Neural cell (in vitro differentiated cells): ENCODE data around the gene CRTAC1. TPM values are rescaled to one million over a fixed set of nuclear protein-coding genes. Genes with fewer than 3 reads are reported as not detected.

Experiments
- H2AFZ ChIP-seq: fragments of 200-600, 300-800 bp; sonication (generic), shearing (Covaris generic); 2 replicates; pipeline ENCODE4 v1.6.0; 2014; ENCODE audit warnings: low read depth, mild to moderate bottlenecking, antibody characterized with exemption, low read length, moderate library complexity
- H3F3A ChIP-seq: fragments of 200-600 bp; shearing (Covaris generic); 2 replicates; pipeline ENCODE4 v1.6.1; 2016; ENCODE audit warnings: mild to moderate bottlenecking, moderate library complexity, mixed read lengths, antibody characterized with exemption, low read length; ENCODE audit not compliant: insufficient read depth, poor library complexity, severe bottlenecking
- H3K27ac ChIP-seq: fragments of 200-600, 300-800 bp; sonication (generic), shearing (Covaris generic); 2 replicates; pipeline ENCODE4 v1.5.1; 2014; ENCODE audit warnings: mild to moderate bottlenecking, low read length, moderate library complexity
- H3K27me3 ChIP-seq: fragments of 300-800, 200-600 bp; sonication (generic), shearing (Covaris generic); 2 replicates; pipeline ENCODE4 v1.6.0; 2014; ENCODE audit warnings: mild to moderate bottlenecking, low read depth, low read length, moderate library complexity; ENCODE audit not compliant: insufficient read depth
- H3K36me3 ChIP-seq: fragments of 300-800, 200-600 bp; sonication (generic), shearing (Covaris generic); 2 replicates; pipeline ENCODE4 v1.5.1; 2014; ENCODE audit warnings: mild to moderate bottlenecking, antibody characterized with exemption, low read length, moderate library complexity; ENCODE audit not compliant: insufficient read depth
- H3K4me2 ChIP-seq: fragments of 300-800, 200-600 bp; sonication (generic), shearing (Covaris generic); 2 replicates; pipeline ENCODE4 v1.6.0; 2014; ENCODE audit warnings: mild to moderate bottlenecking, low read length
- H3K4me3 ChIP-seq: fragments of 300-800, 200-600 bp; sonication (generic), shearing (Covaris generic); 2 replicates; pipeline ENCODE4 v1.5.1; 2014; ENCODE audit warnings: mild to moderate bottlenecking, low read length, moderate library complexity
- H3K79me2 ChIP-seq: fragments of 200-600 bp; shearing (Covaris generic); replicated peaks from 2 replicates; pipeline ENCODE4 v1.6.0; 2014; ENCODE audit warnings: mild to moderate bottlenecking, low read length, moderate library complexity; ENCODE audit not compliant: insufficient read depth
- H3K9ac ChIP-seq: fragments of 300-800, 200-600 bp; sonication (generic), shearing (Covaris generic); 2 replicates; pipeline ENCODE4 v1.6.1; 2016; ENCODE audit warnings: mild to moderate bottlenecking, low read length, mixed read lengths
- H3K9me2 ChIP-seq: fragments of 200-600 bp; shearing (Covaris generic); 2 replicates; pipeline ENCODE4 v1.6.1; 2016; ENCODE audit warnings: mild to moderate bottlenecking, low read length, mixed read lengths; ENCODE audit not compliant: insufficient read depth
- H3K9me3 ChIP-seq: fragments of 200-600, 300-800 bp; sonication (generic), shearing (Covaris generic); 2 replicates; pipeline ENCODE4 v1.6.1; 2016; ENCODE audit warnings: mild to moderate bottlenecking, mixed run types, low read length, moderate library complexity, mixed read lengths
- H4K20me1 ChIP-seq: fragments of 200-600 bp; shearing (Covaris generic); 2 replicates; pipeline ENCODE4 v1.6.1; 2016; ENCODE audit warnings: mild to moderate bottlenecking, mixed run types; ENCODE audit not compliant: insufficient read depth
- EP300 ChIP-seq: fragments of 450-650 bp; conservative IDR thresholded peaks from 2 replicates; pipeline ENCODE4 v1.6.1; 2014; ENCODE audit warnings: antibody characterized with exemption, mild to moderate bottlenecking, moderate library complexity; ENCODE audit not compliant: poor library complexity, severe bottlenecking
- EZH2 ChIP-seq: fragments of 200-600, 300-800 bp; shearing (Covaris generic), sonication (generic); IDR thresholded peaks from 2 replicates; pipeline ENCODE4 v1.6.1; 2014; ENCODE audit warnings: antibody characterized with exemption, low read length, borderline replicate concordance, mild to moderate bottlenecking; ENCODE audit not compliant: insufficient read depth, poor library complexity, severe bottlenecking
- MXI1 ChIP-seq: fragments of 450-650 bp; conservative IDR thresholded peaks from 2 replicates; pipeline ENCODE4 v1.6.1; 2014; ENCODE audit warnings: antibody characterized with exemption, mild to moderate bottlenecking; ENCODE audit not compliant: poor library complexity, severe bottlenecking
- POLR2AphosphoS5 ChIP-seq: IDR thresholded peaks from 2 replicates; pipeline ENCODE4 v1.6.1; 2012
- RAD21 ChIP-seq: fragments of 450-650 bp; conservative IDR thresholded peaks from 2 replicates; pipeline ENCODE4 v1.6.1; 2014; ENCODE audit warnings: antibody characterized with exemption, mild to moderate bottlenecking, moderate library complexity
- REST ChIP-seq: IDR thresholded peaks from 2 replicates; pipeline ENCODE4 v1.6.1; 2012; ENCODE audit warnings: borderline replicate concordance
- SMC3 ChIP-seq: fragments of 450-650 bp; conservative IDR thresholded peaks from 2 replicates; pipeline ENCODE4 v1.6.1; 2014; ENCODE audit warnings: antibody characterized with exemption, mild to moderate bottlenecking, moderate library complexity; ENCODE audit not compliant: poor library complexity
- TAF1 ChIP-seq: IDR thresholded peaks from 2 replicates; pipeline ENCODE4 v1.6.1; 2012; ENCODE audit warnings: low read depth
- polyA plus RNA-seq: library from polyadenylated mRNA; depleted of rRNA; stranded (reverse); fragments of >200 nt; gene quantifications from 2 replicates; pipeline ENCODE4 v1.2.3, GENCODE V29; 2014
- TF ChIP-seq, protein P1 (sequence below): fragments of 450-650 bp; IDR thresholded peaks from 2 replicates; pipeline ENCODE4 v1.5.1; 2014; ENCODE audit warnings: antibody characterized with exemption, mild to moderate bottlenecking, moderate library complexity; ENCODE audit not compliant: poor library complexity, severe bottlenecking

Gene CRTAC1
- polyA plus RNA-seq, 1 donor from 2014 or later: 1.1 TPM

GRCh38 chr10:98020254-98020653 lies 10.2 kb downstream of the CRTAC1 start:
- no peaks in the 10 kb centered on the region for H4K20me1 ChIP-seq
- no peaks in the 10 kb centered on the region for H3F3A ChIP-seq
- H3K27ac ChIP-seq: no peak overlapping the region
- no peak overlapping the region for H3K4me2 ChIP-seq
- no peaks in the 10 kb centered on the region for H3K36me3 ChIP-seq
- H3K79me2 ChIP-seq: no peaks in the 10 kb centered on the region
- no peaks in the 10 kb centered on the region for H3K9me2 ChIP-seq
- no peaks in the 10 kb centered on the region for H3K27me3 ChIP-seq
- no peak overlapping the region for H3K9ac ChIP-seq
- H3K9me3 ChIP-seq: no peaks in the 10 kb centered on the region
- no peak overlapping the region for H2AFZ ChIP-seq
- H3K4me3 ChIP-seq: no peak overlapping the region
- TF ChIP-seq POLR2AphosphoS5 (no peak), MXI1 (no peak)

GRCh38 chr10:98019784-98020183 lies 10.6 kb downstream of the CRTAC1 start:
- H4K20me1 ChIP-seq: no peaks in the 10 kb centered on the region
- no peaks in the 10 kb centered on the region for H3K9me2 ChIP-seq
- no peak overlapping the region for H3K4me2 ChIP-seq
- H3K27ac ChIP-seq: no peak overlapping the region
- TF ChIP-seq EZH2 (no peak), RAD21 (no peak), TAF1 (no peak), EP300 (no peak), REST (no peak), SMC3 (no peak), MXI1 (no peak)
- TF ChIP-seq, protein P1, sequence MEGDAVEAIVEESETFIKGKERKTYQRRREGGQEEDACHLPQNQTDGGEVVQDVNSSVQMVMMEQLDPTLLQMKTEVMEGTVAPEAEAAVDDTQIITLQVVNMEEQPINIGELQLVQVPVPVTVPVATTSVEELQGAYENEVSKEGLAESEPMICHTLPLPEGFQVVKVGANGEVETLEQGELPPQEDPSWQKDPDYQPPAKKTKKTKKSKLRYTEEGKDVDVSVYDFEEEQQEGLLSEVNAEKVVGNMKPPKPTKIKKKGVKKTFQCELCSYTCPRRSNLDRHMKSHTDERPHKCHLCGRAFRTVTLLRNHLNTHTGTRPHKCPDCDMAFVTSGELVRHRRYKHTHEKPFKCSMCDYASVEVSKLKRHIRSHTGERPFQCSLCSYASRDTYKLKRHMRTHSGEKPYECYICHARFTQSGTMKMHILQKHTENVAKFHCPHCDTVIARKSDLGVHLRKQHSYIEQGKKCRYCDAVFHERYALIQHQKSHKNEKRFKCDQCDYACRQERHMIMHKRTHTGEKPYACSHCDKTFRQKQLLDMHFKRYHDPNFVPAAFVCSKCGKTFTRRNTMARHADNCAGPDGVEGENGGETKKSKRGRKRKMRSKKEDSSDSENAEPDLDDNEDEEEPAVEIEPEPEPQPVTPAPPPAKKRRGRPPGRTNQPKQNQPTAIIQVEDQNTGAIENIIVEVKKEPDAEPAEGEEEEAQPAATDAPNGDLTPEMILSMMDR: no peak
- H3F3A ChIP-seq: no peaks in the 10 kb centered on the region
- no peak overlapping the region for H2AFZ ChIP-seq
- H3K4me3 ChIP-seq: no peak overlapping the region
- no peaks in the 10 kb centered on the region for H3K36me3 ChIP-seq
- no peaks in the 10 kb centered on the region for H3K79me2 ChIP-seq
- H3K9ac ChIP-seq: no peak overlapping the region
- H3K9me3 ChIP-seq: no peaks in the 10 kb centered on the region
- no peaks in the 10 kb centered on the region for H3K27me3 ChIP-seq
